ENCODE results near the gene SEMA3G. TPM values are rescaled to one million over a fixed set of nuclear protein-coding genes. Genes with fewer than 3 reads are reported as not detected.
A peak's percentile ranks its signal among the peaks of the same experiment; 100 is the strongest.

Gene SEMA3G
- total and polyA plus RNA-seq, 11 donors, result 11.4 to 29.0 (median 14.4) TPM

DNA sequence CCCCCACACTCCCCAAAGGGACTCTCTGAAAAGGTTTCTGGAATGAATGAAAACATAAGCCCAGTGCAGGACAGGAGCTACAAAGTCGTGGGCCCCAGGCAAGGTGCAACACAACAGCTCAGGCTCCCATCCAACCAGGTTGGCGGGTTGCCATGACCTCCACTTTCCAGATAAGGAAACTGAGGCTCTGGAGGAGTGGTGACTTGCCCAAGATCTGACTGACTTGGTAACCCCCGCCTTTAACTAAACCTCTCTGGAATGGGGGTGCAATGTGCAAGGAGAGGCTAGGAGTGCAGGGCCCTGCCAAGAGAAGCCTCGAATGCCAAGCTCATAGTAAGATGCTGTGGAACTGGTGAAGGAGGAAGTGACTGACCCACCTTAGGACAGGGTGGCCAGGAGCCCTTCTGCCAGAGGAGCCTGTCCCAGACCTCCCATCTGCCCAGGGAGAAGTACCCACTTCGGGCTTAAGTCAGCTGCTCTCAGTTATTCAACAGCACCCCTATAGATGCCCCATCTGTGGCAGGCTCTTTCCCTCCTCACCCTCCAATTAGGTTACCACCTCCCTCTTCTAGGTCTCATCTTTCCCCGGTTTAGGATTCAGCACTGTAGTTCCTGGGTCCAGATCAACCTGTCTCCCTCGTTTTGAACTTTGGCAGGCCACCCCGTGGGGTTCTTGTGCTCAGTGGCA is 9.5 kb upstream of the SEMA3G start:
- Histone ChIP-seq H3K27me3 (no peaks in the 10 kb centered on the region), H3K9me3 (no peaks in the 10 kb centered on the region), H3K4me1 (peaks cover 0 to 49% (median 24%) of the 10 kb centered on the region in 12 donors), H3K4me3 (peak overlapping the region in 10 of 12 donors; percentile 59 to 92 (median 84)), H3K27ac (peak overlapping the region; percentile 85 to 99 (median 94)), H3K36me3 (peaks cover 0 to 42% (median 24%) of the 10 kb centered on the region in 9 donors)
- ATAC-seq (no peak), DNase-seq (peak in 3 of 5 donors; percentile 64 to 71 (median 70))
- 38 to 44% (median 40%) methylated on average over 6 to 8 of the region's 8 CpGs for WGBS, 4 donors
- intact Hi-C loops (cut with DNase I), result loop anchor here in 1 of 10 donors (10.0 kb wide), 1 partner anchor 230 kb away; the partner anchor contains the start of genes GNL3 and PBRM1
- no peak for TF ChIP-seq POLR2A (IDR thresholded peaks at IDR 0.05)
- TF ChIP-seq, protein P1, sequence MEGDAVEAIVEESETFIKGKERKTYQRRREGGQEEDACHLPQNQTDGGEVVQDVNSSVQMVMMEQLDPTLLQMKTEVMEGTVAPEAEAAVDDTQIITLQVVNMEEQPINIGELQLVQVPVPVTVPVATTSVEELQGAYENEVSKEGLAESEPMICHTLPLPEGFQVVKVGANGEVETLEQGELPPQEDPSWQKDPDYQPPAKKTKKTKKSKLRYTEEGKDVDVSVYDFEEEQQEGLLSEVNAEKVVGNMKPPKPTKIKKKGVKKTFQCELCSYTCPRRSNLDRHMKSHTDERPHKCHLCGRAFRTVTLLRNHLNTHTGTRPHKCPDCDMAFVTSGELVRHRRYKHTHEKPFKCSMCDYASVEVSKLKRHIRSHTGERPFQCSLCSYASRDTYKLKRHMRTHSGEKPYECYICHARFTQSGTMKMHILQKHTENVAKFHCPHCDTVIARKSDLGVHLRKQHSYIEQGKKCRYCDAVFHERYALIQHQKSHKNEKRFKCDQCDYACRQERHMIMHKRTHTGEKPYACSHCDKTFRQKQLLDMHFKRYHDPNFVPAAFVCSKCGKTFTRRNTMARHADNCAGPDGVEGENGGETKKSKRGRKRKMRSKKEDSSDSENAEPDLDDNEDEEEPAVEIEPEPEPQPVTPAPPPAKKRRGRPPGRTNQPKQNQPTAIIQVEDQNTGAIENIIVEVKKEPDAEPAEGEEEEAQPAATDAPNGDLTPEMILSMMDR (IDR thresholded peaks at IDR 0.05), result no peak

DNA sequence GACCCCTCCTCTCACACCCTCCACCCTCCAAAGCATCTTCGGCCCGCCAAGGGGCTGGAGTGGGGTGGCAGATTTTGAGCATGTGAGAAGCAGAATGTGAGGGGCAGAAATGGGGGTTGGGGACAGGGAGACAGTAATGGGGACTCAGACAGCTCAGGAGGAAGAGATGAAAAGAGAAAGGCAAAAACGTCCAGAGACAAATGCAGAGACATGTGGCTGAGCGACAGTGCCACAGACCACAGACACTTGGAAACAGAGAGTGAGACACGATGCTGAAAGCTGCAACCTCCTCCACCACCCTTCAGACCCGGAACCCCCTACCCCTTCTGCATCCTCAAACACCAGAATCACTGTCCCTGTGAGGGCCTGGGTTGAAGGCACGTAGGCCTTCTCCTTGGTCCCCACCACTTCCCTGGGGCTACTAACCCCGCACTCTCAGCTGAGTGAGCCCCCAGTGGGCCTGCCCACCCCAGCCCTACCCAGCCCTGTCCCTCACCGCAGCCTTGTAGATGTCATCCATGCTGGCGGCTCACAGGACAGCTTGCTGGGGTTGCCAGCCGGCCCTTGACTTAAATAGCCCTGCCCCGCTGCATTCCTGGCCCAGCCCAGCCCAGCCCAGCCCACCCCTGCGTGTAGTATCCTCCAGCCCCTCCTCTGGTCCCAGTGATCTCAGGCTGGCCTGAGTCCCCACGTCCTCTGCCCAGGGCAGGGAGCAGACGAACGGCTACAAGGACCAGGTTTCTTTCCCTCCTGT is 8.8 kb upstream of the SEMA3G start, which contains the start of gene TNNC1:
TNNC1 (minus strand) TSS at position 546 of the 754 bp plus-strand sequence; CDS start at position 520, 26 bp downstream.
- H3K27ac ChIP-seq, result peak within 1 kb of the TSS; percentile 85 to 99 (median 94)
- H3K9me3 ChIP-seq, result no peaks in the 10 kb centered on the region
- H3K36me3 ChIP-seq, result peaks cover 0 to 35% (median 16%) of the 10 kb centered on the region in 9 donors
- peaks cover 0 to 52% (median 24%) of the 10 kb centered on the region in 12 donors for H3K4me1 ChIP-seq
- 38 to 52% (median 45%) methylated on average over 15 to 16 of the region's 16 CpGs for WGBS, 4 donors
- intact Hi-C loops (cut with DNase I), result loop anchor here in 1 of 10 donors (10.0 kb wide), 1 partner anchor 231 kb away; the partner anchor contains the start of genes GNL3 and PBRM1
- TF ChIP-seq POLR2A (IDR thresholded peaks at IDR 0.05), result peak; percentile 72 to 97
- TF ChIP-seq, protein P1 (IDR thresholded peaks at IDR 0.05), result no peak
- DNase-seq (peak; percentile 75 to 88 (median 81)), ATAC-seq (peak; percentile 46 to 62 (median 50))
- H3K4me3 ChIP-seq, result peak within 1 kb of the TSS; percentile 32 to 92 (median 81)
- no peaks in the 10 kb centered on the region for H3K27me3 ChIP-seq

DNA sequence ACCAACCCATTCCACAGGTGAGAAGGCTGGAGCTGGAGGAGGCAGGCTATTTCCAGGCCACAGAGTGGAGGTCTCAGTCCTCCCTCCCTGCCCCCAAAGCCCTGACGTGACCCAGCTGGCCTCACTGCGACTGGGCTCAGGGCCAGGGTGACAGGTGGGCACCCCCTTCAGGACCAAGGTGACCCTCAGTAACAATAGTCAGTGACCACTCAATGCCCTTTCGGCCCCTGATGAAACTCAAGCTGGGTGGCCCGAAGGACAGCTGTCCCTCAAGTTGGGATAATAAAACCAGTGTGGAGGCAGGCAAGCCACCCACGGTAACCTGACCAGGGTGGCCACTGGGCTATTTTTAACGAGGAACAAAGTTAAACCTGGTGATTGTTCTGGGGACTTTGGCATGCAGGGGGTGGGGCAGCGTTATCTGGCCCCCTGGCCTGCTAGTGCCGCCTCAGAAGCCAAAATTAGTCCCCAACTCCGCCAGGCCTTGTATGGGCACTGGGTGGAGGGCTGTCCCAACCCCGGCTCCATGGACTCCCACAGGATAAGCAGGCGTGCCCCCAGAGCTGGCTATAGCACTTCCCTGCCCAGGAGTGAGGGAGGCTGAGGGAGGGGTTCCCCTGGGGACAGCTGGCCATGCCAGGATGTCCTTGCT is 7.8 kb upstream of the SEMA3G start:
- TF ChIP-seq POLR2A (IDR thresholded peaks at IDR 0.05), result peak; percentile 58 to 89
- TF ChIP-seq, protein P1 (IDR thresholded peaks at IDR 0.05), result no peak
- Histone ChIP-seq H3K9me3 (no peaks in the 10 kb centered on the region), H3K4me1 (peaks cover 0 to 52% (median 24%) of the 10 kb centered on the region in 12 donors), H3K36me3 (peaks cover 0 to 25% (median 7%) of the 10 kb centered on the region in 9 donors), H3K27me3 (no peaks in the 10 kb centered on the region), H3K4me3 (peak overlapping the region; percentile 32 to 92 (median 69)), H3K27ac (peak overlapping the region; percentile 85 to 99 (median 94))
- ATAC-seq (peak; percentile 60 to 70 (median 67)), DNase-seq (peak; percentile 85 to 94 (median 87))
- WGBS, 4 donors, result 25 to 55% (median 43%) methylated on average over 7 to 11 of the region's 11 CpGs
- intact Hi-C loops (cut with DNase I), result loop anchor here in 1 of 10 donors (10.0 kb wide), 1 partner anchor 232 kb away; the partner anchor contains the start of genes GNL3 and PBRM1

Data from heart left ventricle (tissue), 16 donors.